Measurements from ENCODE around the gene PHLDA3. TPM values are rescaled to one million over a fixed set of nuclear protein-coding genes. Genes with fewer than 3 reads are reported as not detected.
A peak's percentile ranks its signal among the peaks of the same experiment; 100 is the strongest.

PHLDA3 gene
- total RNA-seq, 1 donor from 2014 or later: 150 TPM

- no peak overlapping the region for H3K4me3 ChIP-seq (ENCODE audit: insufficient read depth, low read depth, low read length)
- no peak for FAIRE-seq
- peaks cover 17% of the 10 kb centered on the region for H4K20me1 ChIP-seq (ENCODE audit: insufficient read depth, low read length)
- no peaks in the 10 kb centered on the region for H3K9me3 ChIP-seq (ENCODE audit: insufficient read depth, low read depth, low read length)
- H3K27me3 Mint-ChIP-seq (ENCODE audit: low read depth, unreplicated experiment): peaks cover 6% of the 10 kb centered on the region
- no peak overlapping the region for H3K27ac ChIP-seq (ENCODE audit: low read depth, low read length)
- H3K4me3 Mint-ChIP-seq (ENCODE audit: unreplicated experiment): no peak overlapping the region
- DNase-seq (ENCODE audit: low read depth): no peak
- peaks cover 11% of the 10 kb centered on the region for H3K4me1 Mint-ChIP-seq (ENCODE audit: low read depth, unreplicated experiment)
- no peak overlapping the region for H3K9ac ChIP-seq (ENCODE audit: low read length)
- no peaks in the 10 kb centered on the region for H3K27me3 ChIP-seq (ENCODE audit: insufficient read depth, low read length)
- H3K36me3 ChIP-seq (ENCODE audit: insufficient read depth, low read length): no peaks in the 10 kb centered on the region
- H3K36me3 Mint-ChIP-seq (ENCODE audit: low read depth, unreplicated experiment): peaks cover 3% of the 10 kb centered on the region
- peaks cover 11% of the 10 kb centered on the region for H3K4me1 ChIP-seq (ENCODE audit: insufficient read depth, low read length)
- H3K4me2 ChIP-seq (ENCODE audit: low read length): peak overlapping the region; percentile 4
- H3K9me3 Mint-ChIP-seq (ENCODE audit: unreplicated experiment): no peaks in the 10 kb centered on the region
- TF ChIP-seq EZH2 (IDR thresholded peaks at IDR 0.05; ENCODE audit: insufficient read depth, low read length) (no peak), CTCF (IDR thresholded peaks at IDR 0.05; ENCODE audit: insufficient read depth, low read depth, low read length) (no peak)
- H3K79me2 ChIP-seq (ENCODE audit: insufficient read depth, low read length): peaks cover 22% of the 10 kb centered on the region
- H2AFZ ChIP-seq (ENCODE audit: low read depth, low read length): no peak overlapping the region
- no peak overlapping the region for H3K27ac Mint-ChIP-seq (ENCODE audit: unreplicated experiment)
These were observed 2.8 kb upstream of the PHLDA3 start for GRCh38 chr1:201471772-201472171.

GRCh38 chr1:201470581-201470980 is 1.6 kb upstream of the PHLDA3 start:
- H3K9me3 ChIP-seq (ENCODE audit: insufficient read depth, low read depth, low read length): no peaks in the 10 kb centered on the region
- H3K27ac ChIP-seq (ENCODE audit: low read depth, low read length): no peak overlapping the region
- no peak for FAIRE-seq

More at GRCh38 chr1:201470581-201470980, 1.6 kb upstream of the PHLDA3 start:
- Mint-ChIP-seq H3K27ac (ENCODE audit: unreplicated experiment) (no peak overlapping the region), H3K4me3 (ENCODE audit: unreplicated experiment) (no peak overlapping the region), H3K4me1 (ENCODE audit: low read depth, unreplicated experiment) (peaks cover 9% of the 10 kb centered on the region), H3K36me3 (ENCODE audit: low read depth, unreplicated experiment) (peaks cover 10% of the 10 kb centered on the region), H3K27me3 (ENCODE audit: low read depth, unreplicated experiment) (peaks cover 3% of the 10 kb centered on the region), H3K9me3 (ENCODE audit: unreplicated experiment) (no peaks in the 10 kb centered on the region)
- Histone ChIP-seq H2AFZ (ENCODE audit: low read depth, low read length) (no peak overlapping the region), H4K20me1 (ENCODE audit: insufficient read depth, low read length) (peaks cover 29% of the 10 kb centered on the region), H3K4me2 (ENCODE audit: low read length) (no peak overlapping the region), H3K27me3 (ENCODE audit: insufficient read depth, low read length) (no peaks in the 10 kb centered on the region), H3K79me2 (ENCODE audit: insufficient read depth, low read length) (peaks cover 34% of the 10 kb centered on the region), H3K36me3 (ENCODE audit: insufficient read depth, low read length) (peaks cover under 1% of the 10 kb centered on the region), H3K9ac (ENCODE audit: low read length) (no peak overlapping the region), H3K4me1 (ENCODE audit: insufficient read depth, low read length) (peaks cover 23% of the 10 kb centered on the region), H3K4me3 (ENCODE audit: insufficient read depth, low read depth, low read length) (no peak overlapping the region)
- DNase-seq (ENCODE audit: low read depth): no peak
- TF ChIP-seq EZH2 (IDR thresholded peaks at IDR 0.05; ENCODE audit: insufficient read depth, low read length) (no peak), CTCF (IDR thresholded peaks at IDR 0.05; ENCODE audit: insufficient read depth, low read depth, low read length) (no peak)

Data from astrocyte (in vitro differentiated cells and primary cell).